ENCODE measurements around the gene ITGB6.

ITGB6 gene

DNA sequence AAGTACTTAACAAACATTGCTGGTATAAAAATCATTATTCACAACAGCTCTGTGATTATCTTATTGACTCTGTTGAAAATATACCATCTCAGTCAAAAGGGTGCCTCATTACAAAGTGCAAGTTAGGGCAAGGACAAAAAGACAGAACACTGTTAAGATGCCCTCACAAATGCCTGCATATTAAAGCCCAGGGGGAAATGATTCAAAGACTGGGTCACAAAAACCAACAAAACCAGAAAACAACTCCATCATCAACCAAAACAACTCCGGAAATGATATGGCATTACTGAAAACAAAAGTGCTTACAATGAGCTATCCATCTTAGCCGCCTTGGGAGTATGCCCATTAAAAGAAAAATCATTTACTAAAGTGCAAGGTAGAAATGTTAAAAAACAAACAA lies 147.5 kb downstream of the ITGB6 start:
- no peak for DNase-seq (ENCODE audit: low read depth, low spot score)

GRCh38 chr2:160051371-160051800 lies 148.7 kb downstream of the ITGB6 start:
- DNase-seq (ENCODE audit: low read depth, low spot score): no peak

GRCh38 chr2:160050147-160050546 lies 149.9 kb downstream of the ITGB6 start:
- no peak for DNase-seq (ENCODE audit: low read depth, low spot score)

All from iPS DF 19.7 (cell line).